PC-9 (cell line): ENCODE results near the gene OR3A3.

Experiments
- EZH2 ChIP-seq: fragments of 200-600 bp; sonication (generic); IDR thresholded peaks from 2 replicates; pipeline ENCODE4 v1.8.0; 2017; ENCODE audit warnings: antibody characterized with exemption, low read depth
- TF ChIP-seq, protein P1 (sequence below): fragments of 200-600 bp; sonication (generic); conservative IDR thresholded peaks from 2 replicates; pipeline ENCODE4 v1.6.1; 2017; ENCODE audit warnings: mixed run types, antibody characterized with exemption, mild to moderate bottlenecking, moderate library complexity

DNA sequence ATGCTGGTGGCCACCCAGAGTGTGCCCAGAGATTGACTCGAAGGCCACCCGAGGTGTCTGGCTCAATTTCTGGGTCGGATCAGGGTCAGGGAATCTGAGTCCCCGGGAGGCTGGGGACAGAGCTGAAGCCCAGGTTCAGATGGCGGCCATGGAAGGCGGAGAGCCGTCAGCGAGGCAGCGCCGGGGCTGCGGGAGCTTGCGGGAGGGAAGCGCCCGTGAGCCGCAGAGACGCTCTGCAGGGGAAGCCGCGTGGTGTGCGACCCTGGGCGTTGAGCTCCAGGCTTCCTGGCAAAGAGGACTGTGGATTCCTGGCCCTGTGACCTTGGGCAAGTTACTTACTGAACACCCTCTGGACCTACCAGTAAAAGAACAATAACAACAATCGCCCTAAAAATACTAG lies 61.0 kb downstream of the OR3A3 start:
- TF ChIP-seq, protein P1, sequence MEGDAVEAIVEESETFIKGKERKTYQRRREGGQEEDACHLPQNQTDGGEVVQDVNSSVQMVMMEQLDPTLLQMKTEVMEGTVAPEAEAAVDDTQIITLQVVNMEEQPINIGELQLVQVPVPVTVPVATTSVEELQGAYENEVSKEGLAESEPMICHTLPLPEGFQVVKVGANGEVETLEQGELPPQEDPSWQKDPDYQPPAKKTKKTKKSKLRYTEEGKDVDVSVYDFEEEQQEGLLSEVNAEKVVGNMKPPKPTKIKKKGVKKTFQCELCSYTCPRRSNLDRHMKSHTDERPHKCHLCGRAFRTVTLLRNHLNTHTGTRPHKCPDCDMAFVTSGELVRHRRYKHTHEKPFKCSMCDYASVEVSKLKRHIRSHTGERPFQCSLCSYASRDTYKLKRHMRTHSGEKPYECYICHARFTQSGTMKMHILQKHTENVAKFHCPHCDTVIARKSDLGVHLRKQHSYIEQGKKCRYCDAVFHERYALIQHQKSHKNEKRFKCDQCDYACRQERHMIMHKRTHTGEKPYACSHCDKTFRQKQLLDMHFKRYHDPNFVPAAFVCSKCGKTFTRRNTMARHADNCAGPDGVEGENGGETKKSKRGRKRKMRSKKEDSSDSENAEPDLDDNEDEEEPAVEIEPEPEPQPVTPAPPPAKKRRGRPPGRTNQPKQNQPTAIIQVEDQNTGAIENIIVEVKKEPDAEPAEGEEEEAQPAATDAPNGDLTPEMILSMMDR: no peak
- TF ChIP-seq EZH2: no peak
